ENCODE measurements around the gene REG4. TPM values are rescaled to one million over a fixed set of nuclear protein-coding genes. Genes with fewer than 3 reads are reported as not detected.
"Not testable (repeated sequence)": the region's sequence is repeated elsewhere in the genome, so short reads cannot be mapped to it uniquely, and the experiment has no call there.

Gene REG4
- total RNA-seq, 1 donor from 2014 or later = not detected

GRCh38 chr1:119808972-119809550 lies 2.2 kb downstream of the REG4 start:
- ATAC-seq = peak; percentile 82
- DNase-seq (ENCODE audit: low spot score) = peak; percentile 79

- DNase-seq (ENCODE audit: low spot score) = no peak
- no peak for ATAC-seq
Observed at GRCh38 chr1:119808491-119808890, 2.8 kb downstream of the REG4 start.

- DNase-seq (ENCODE audit: low spot score) = peak; percentile 82
Observed at GRCh38 chr1:119806489-119806888, 4.8 kb downstream of the REG4 start.

GRCh38 chr1:119805746-119806145 lies 5.5 kb downstream of the REG4 start:
- DNase-seq (ENCODE audit: low spot score) = no peak
- ATAC-seq = no peak

More at GRCh38 chr1:119806489-119806888, 4.8 kb downstream of the REG4 start:
- ATAC-seq = peak; percentile 77

- peak; percentile 73 for DNase-seq (ENCODE audit: low spot score)
- ATAC-seq = peak; percentile 36
Observed at GRCh38 chr1:119805247-119805646, 6.0 kb downstream of the REG4 start.

- ATAC-seq (no peak), DNase-seq (ENCODE audit: low spot score) (no peak)
Observed at GRCh38 chr1:119799599-119800177, 11.6 kb downstream of the REG4 start.

- no peak for ATAC-seq
- no peak for DNase-seq (ENCODE audit: low spot score)
Observed at GRCh38 chr1:119799003-119799402, 12.3 kb downstream of the REG4 start.

- no peak for DNase-seq (ENCODE audit: low spot score)
- ATAC-seq = no peak
Observed at GRCh38 chr1:119797606-119798005, 13.7 kb downstream of the REG4 start.

- no peak for ATAC-seq
- DNase-seq (ENCODE audit: low spot score) = no peak
Observed at GRCh38 chr1:119797162-119797561, 14.1 kb downstream of the REG4 start.

GRCh38 chr1:119795261-119796200 lies 15.7 kb downstream of the REG4 start:
- ATAC-seq (peak; percentile 8), DNase-seq (ENCODE audit: low spot score) (no peak)

- ATAC-seq (no peak), DNase-seq (ENCODE audit: low spot score) (no peak)
Observed at GRCh38 chr1:119794876-119795240, 16.4 kb downstream of the REG4 start.

GRCh38 chr1:119794230-119794875 lies 16.9 kb downstream of the REG4 start:
- ATAC-seq (no peak), DNase-seq (ENCODE audit: low spot score) (no peak)

GRCh38 chr1:119791377-119791776 lies 19.9 kb downstream of the REG4 start:
- ATAC-seq = peak; percentile 21
- DNase-seq (ENCODE audit: low spot score) = no peak

GRCh38 chr1:119790451-119791198 lies 20.6 kb downstream of the REG4 start:
- DNase-seq (ENCODE audit: low spot score) (peak; percentile 83), ATAC-seq (peak; percentile 86)

- ATAC-seq = no peak
- DNase-seq (ENCODE audit: low spot score) = no peak
Observed at GRCh38 chr1:119787776-119788175, 23.5 kb downstream of the REG4 start.

- DNase-seq (ENCODE audit: low spot score); ATAC-seq: not testable (repeated sequence)
Observed at GRCh38 chr1:119786473-119787050, 24.7 kb downstream of the REG4 start.

- peak; percentile 3 for ATAC-seq
- DNase-seq (ENCODE audit: low spot score) = peak; percentile 63
Observed at GRCh38 chr1:119786046-119786445, 25.2 kb downstream of the REG4 start.

- DNase-seq (ENCODE audit: low spot score) = peak; percentile 96
- ATAC-seq = peak; percentile 56
Observed at GRCh38 chr1:119784191-119784781, 27.0 kb downstream of the REG4 start.

- ATAC-seq = peak; percentile 10
Observed at GRCh38 chr1:119783354-119784185, 27.7 kb downstream of the REG4 start.

More at GRCh38 chr1:119783354-119784185, 27.7 kb downstream of the REG4 start:
- no peak for DNase-seq (ENCODE audit: low spot score)
